Erythroblast (primary cell): ENCODE measurements around the gene PRSS23.

ENCODE experiments used
- GATA1 ChIP-seq: IDR thresholded peaks from 2 replicates; pipeline ENCODE4 v1.6.1; 2011; ENCODE audit warnings: low read depth, mild to moderate bottlenecking, control low read depth, low read length, moderate library complexity
- POLR2A ChIP-seq: IDR thresholded peaks from 2 replicates; pipeline ENCODE4 v1.6.1; 2011; ENCODE audit warnings: mild to moderate bottlenecking, low read length

DNA sequence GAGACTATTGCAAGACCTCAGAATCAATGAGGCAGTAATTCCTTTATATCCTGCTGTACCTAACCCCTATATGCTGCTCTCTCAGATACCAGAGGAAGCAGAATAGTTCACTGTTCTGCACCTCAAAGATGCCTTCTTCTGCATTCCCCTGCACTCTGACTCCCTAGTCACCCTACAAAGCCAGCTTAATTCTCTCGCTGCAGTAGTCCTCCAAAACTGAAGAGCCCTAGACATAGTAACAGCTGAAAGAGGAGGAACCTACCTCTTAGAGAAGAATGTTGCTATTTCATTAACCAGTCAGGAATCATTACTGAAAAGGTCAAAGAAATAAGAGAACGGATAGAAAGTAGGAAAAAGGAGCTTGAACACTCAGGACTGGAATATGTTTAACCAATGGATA is 49.3 kb downstream of the PRSS23 start:
- TF ChIP-seq POLR2A = no peak
- no peak for TF ChIP-seq GATA1
